Endodermal cell (in vitro differentiated cells): ENCODE measurements around the gene GAS7. TPM values are rescaled to one million over a fixed set of nuclear protein-coding genes. Genes with fewer than 3 reads are reported as not detected.

Source experiments
- DNase-seq: peaks from one replicate; pipeline ENCODE4 v3.0.0-alpha.2; 2017
- H3K27ac ChIP-seq: 2 replicates; pipeline ENCODE4 v1.5.1; 2013; ENCODE audit warnings: mild to moderate bottlenecking, low read depth, low read length, moderate library complexity
- H3K27me3 ChIP-seq: 2 replicates; pipeline ENCODE4 v1.6.1; 2013; ENCODE audit warnings: mild to moderate bottlenecking, low read length, moderate library complexity; ENCODE audit not compliant: insufficient read depth, control insufficient read depth, poor library complexity, severe bottlenecking
- H3K36me3 ChIP-seq: 2 replicates; pipeline ENCODE4 v1.7.0; 2013; ENCODE audit warnings: mild to moderate bottlenecking, low read length, moderate library complexity; ENCODE audit not compliant: control insufficient read depth, insufficient read depth
- H3K4me1 ChIP-seq: one replicate; pipeline ENCODE4 v1.7.0; 2013; ENCODE audit warnings: low read length; ENCODE audit not compliant: control insufficient read depth, insufficient read depth
- H3K4me3 ChIP-seq: 2 replicates; pipeline ENCODE4 v1.5.1; 2013; ENCODE audit warnings: mild to moderate bottlenecking, low read length, moderate library complexity
- H3K9ac ChIP-seq: 2 replicates; pipeline ENCODE4 v1.6.1; 2013; ENCODE audit warnings: mild to moderate bottlenecking, low read length, moderate library complexity; ENCODE audit not compliant: poor library complexity, severe bottlenecking; ENCODE audit errors: extremely low read depth
- H3K9me3 ChIP-seq: 2 replicates; pipeline ENCODE4 v1.6.1; 2013; ENCODE audit warnings: mild to moderate bottlenecking, low read length, moderate library complexity; ENCODE audit not compliant: control insufficient read depth
- H3K27ac Mint-ChIP-seq: 2 replicates; pipeline ENCODE4 v1.8.0; 2020; ENCODE audit warnings: mixed read lengths
- H3K27me3 Mint-ChIP-seq: 2 replicates; pipeline ENCODE4 v1.8.0; 2021; ENCODE audit warnings: mild to moderate bottlenecking, mixed read lengths; ENCODE audit not compliant: insufficient read depth
- H3K36me3 Mint-ChIP-seq: 2 replicates; pipeline ENCODE4 v1.8.0; 2020; ENCODE audit warnings: low read depth, mixed read lengths
- H3K4me1 Mint-ChIP-seq: 2 replicates; pipeline ENCODE4 v1.8.0; 2020; ENCODE audit warnings: mixed read lengths
- H3K4me3 Mint-ChIP-seq: 2 replicates; pipeline ENCODE4 v1.8.0; 2020; ENCODE audit warnings: mild to moderate bottlenecking, moderate library complexity, mixed read lengths
- H3K9me3 Mint-ChIP-seq: 2 replicates; pipeline ENCODE4 v1.8.0; 2020; ENCODE audit warnings: mild to moderate bottlenecking, mixed read lengths
- WGBS, 2 experiments: methylation state at CpG; one replicate each; pipeline versions ENCODE4 v1.1.5 to v1.1.7; 2013; ENCODE audit warnings: missing lambda C conversion rate in 2 of 2, mixed read lengths in 1 of 2; ENCODE audit not compliant: insufficient coverage in 1 of 2, insufficient read length in 1 of 2; 5-methylcytosine and 5-hydroxymethylcytosine counted together
- total RNA-seq, 2 donors: library from RNA; stranded (reverse); fragmentation: NEBNext Ultra II Directional in 1 of 2; extraction: Animal tissue kit (Norgen Biotek cat#: 25700) in 1 of 2; gene quantifications; 2 replicates in 1 of 2; 3 replicates in 1 of 2; pipeline ENCODE4 v1.2.1, GENCODE V29; 2021
- TF ChIP-seq, protein P1 (sequence below): fragments of 200-600 bp; sonication (generic); conservative IDR thresholded peaks from 2 replicates; pipeline ENCODE4 v1.5.0; 2021; ENCODE audit warnings: antibody characterized with exemption, mild to moderate bottlenecking

Gene GAS7
- total RNA-seq, 2 donors from 2014 or later: 8.6 to 14.7 TPM

DNA sequence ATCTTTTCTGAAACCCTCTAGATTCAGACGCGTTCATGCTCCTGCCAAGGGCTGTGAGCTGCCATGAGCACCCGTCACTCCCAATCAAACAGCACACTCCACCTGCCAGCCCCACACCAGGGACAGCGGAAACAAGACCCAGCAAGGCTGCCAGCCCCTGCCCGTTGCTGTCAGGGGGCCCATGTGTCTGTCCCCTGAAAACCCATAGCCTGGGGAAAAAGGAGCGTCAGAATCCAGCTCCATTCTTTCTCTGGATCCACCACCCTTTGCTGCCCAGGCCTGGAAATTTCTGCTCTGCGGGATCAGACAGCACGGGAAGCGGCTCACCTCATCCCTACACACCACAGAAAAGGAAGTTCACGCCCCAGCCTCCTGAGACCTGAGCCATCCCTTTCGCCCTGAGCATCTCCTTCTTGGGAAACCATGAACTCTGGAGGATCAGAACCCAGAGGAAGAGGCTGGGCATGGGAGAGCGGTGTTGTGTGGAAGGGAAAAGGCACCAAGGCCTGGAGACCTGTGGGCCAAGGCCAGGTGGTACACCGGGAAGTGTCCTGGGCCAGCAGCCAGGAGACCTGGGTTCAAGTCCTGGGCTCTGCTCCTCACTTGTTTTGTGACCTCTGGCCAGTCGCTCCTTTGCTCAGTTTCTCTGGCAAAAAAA is 241.8 kb downstream of the GAS7 start:
- Histone ChIP-seq H3K9me3 (no peaks in the 10 kb centered on the region), H3K4me3 (no peak overlapping the region), H3K4me1 (no peaks in the 10 kb centered on the region), H3K27me3 (no peaks in the 10 kb centered on the region), H3K9ac (no peak overlapping the region), H3K27ac (no peak overlapping the region), H3K36me3 (no peaks in the 10 kb centered on the region)
- Mint-ChIP-seq H3K36me3 (no peaks in the 10 kb centered on the region), H3K27me3 (peaks cover 9% of the 10 kb centered on the region), H3K4me3 (no peak overlapping the region), H3K4me1 (peaks cover 4% of the 10 kb centered on the region), H3K27ac (no peak overlapping the region), H3K9me3 (no peaks in the 10 kb centered on the region)
- whole genome bisulfite sequencing, 2 experiments: 84 to 85% methylated on average over 4 to 12 of the region's 14 CpGs
- TF ChIP-seq, protein P1, sequence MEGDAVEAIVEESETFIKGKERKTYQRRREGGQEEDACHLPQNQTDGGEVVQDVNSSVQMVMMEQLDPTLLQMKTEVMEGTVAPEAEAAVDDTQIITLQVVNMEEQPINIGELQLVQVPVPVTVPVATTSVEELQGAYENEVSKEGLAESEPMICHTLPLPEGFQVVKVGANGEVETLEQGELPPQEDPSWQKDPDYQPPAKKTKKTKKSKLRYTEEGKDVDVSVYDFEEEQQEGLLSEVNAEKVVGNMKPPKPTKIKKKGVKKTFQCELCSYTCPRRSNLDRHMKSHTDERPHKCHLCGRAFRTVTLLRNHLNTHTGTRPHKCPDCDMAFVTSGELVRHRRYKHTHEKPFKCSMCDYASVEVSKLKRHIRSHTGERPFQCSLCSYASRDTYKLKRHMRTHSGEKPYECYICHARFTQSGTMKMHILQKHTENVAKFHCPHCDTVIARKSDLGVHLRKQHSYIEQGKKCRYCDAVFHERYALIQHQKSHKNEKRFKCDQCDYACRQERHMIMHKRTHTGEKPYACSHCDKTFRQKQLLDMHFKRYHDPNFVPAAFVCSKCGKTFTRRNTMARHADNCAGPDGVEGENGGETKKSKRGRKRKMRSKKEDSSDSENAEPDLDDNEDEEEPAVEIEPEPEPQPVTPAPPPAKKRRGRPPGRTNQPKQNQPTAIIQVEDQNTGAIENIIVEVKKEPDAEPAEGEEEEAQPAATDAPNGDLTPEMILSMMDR: no peak
- DNase-seq: peak; percentile 62

DNA sequence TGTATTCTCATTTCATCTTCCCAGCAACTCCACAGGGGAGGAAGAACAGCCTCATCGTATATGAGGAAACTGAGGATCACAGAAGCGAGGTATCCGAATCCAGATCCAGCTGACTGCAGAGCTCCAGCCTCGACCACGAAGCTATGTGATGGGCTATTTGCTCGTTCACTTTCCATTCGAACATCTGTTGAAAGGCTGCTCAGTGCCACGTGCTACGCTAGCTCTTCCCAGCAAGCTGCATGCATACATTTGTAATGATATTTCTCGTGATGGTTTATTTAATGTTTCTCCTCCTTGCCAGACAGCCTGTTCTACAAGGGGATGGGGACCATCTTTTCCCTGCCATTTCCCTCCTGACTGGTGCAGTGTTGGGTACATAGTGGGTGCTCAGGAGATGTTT is 244.9 kb downstream of the GAS7 start:
- no peaks in the 10 kb centered on the region for H3K36me3 ChIP-seq
- no peak overlapping the region for H3K27ac Mint-ChIP-seq
- H3K4me1 Mint-ChIP-seq: no peaks in the 10 kb centered on the region
- H3K9me3 ChIP-seq: no peaks in the 10 kb centered on the region
- no peak overlapping the region for H3K9ac ChIP-seq
- WGBS, 2 experiments: 91 to 93% methylated on average over 9 to 10 of the region's 10 CpGs
- no peak for DNase-seq
- H3K27me3 Mint-ChIP-seq: no peaks in the 10 kb centered on the region
- TF ChIP-seq, protein P1: no peak
- H3K27ac ChIP-seq: no peak overlapping the region
- H3K9me3 Mint-ChIP-seq: no peaks in the 10 kb centered on the region
- no peaks in the 10 kb centered on the region for H3K36me3 Mint-ChIP-seq
- H3K4me3 ChIP-seq: no peak overlapping the region
- H3K27me3 ChIP-seq: no peaks in the 10 kb centered on the region
- H3K4me1 ChIP-seq: no peaks in the 10 kb centered on the region
- H3K4me3 Mint-ChIP-seq: no peak overlapping the region

DNA sequence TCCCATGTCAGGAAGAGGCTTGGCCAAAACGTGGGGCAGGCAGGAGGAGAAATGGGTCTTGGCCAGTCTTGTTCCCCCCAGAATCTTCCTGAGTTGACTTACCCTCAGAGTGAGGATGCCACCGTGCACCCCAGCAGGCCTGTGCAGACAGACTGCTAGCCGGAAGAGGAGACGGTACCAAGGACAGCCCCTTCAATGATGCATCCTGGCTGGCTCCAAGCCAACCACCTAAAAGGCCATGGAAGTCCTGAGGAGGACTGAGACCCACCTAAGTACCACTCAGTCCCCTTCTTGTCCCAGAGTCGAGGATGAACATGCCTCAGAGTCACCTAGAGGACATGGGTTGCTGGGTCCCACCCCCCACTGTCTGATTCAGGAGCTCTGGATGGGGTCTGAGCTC is 246.6 kb downstream of the GAS7 start:
- Mint-ChIP-seq H3K9me3 (no peaks in the 10 kb centered on the region), H3K36me3 (no peaks in the 10 kb centered on the region), H3K4me1 (no peaks in the 10 kb centered on the region), H3K27me3 (peaks cover 2% of the 10 kb centered on the region), H3K4me3 (no peak overlapping the region), H3K27ac (no peak overlapping the region)
- H3K36me3 ChIP-seq: no peaks in the 10 kb centered on the region
- TF ChIP-seq, protein P1: no peak
- DNase-seq: no peak
- no peaks in the 10 kb centered on the region for H3K27me3 ChIP-seq
- no peak overlapping the region for H3K9ac ChIP-seq
- H3K4me3 ChIP-seq: no peak overlapping the region
- 88 to 94% methylated on average over 3 to 5 of the region's 5 CpGs for WGBS, 2 experiments
- H3K9me3 ChIP-seq: no peaks in the 10 kb centered on the region
- H3K4me1 ChIP-seq: no peaks in the 10 kb centered on the region
- no peak overlapping the region for H3K27ac ChIP-seq
